H1 (cell line): ENCODE results near the gene SLC35D2. TPM values are rescaled to one million over a fixed set of nuclear protein-coding genes. Genes with fewer than 3 reads are reported as not detected.

Experiments
- CTCF ChIA-PET: fragments of 300-600 bp; sonication (Branson Sonifier 250); formaldehyde crosslinking; loops from one replicate; lab custom pipeline; 2021; ENCODE audit not compliant: partially characterized antibody; lab: Charles Lee
- POLR2A ChIA-PET: fragments of 300-600 bp; sonication (Branson Sonifier 250); formaldehyde crosslinking; loops from one replicate; lab custom pipeline; 2021; ENCODE audit warnings: inconsistent platforms; ENCODE audit not compliant: partially characterized antibody; lab: Charles Lee
- DNase-seq, 2 experiments: peaks; one replicate each; pipeline versions ENCODE4 v3.0.0 to v3.0.0-alpha.2; 2010 to 2022; ENCODE audit warnings: low spot score in 2 of 2, low read depth in 1 of 2, mixed read lengths in 1 of 2
- FAIRE-seq: peaks from 2 replicates; lab custom pipeline; 2011; peaks lifted over from hg19 to GRCh38; lab: Jason Lieb, UNC
- H2AFZ ChIP-seq: 2 replicates; pipeline ENCODE4 v1.8.1; 2012; ENCODE audit warnings: low read length, inconsistent platforms
- H2AK5ac ChIP-seq: 2 replicates; pipeline ENCODE4 v1.6.1; 2013; ENCODE audit warnings: low read depth, low read length
- H2BK120ac ChIP-seq: replicated peaks from 2 replicates; pipeline ENCODE3; 2013; ENCODE audit warnings: low read depth, low read length, inconsistent platforms
- H2BK12ac ChIP-seq: 2 replicates; pipeline ENCODE4 v1.6.1; 2013; ENCODE audit warnings: low read depth, low read length
- H2BK15ac ChIP-seq: 2 replicates; pipeline ENCODE4 v1.6.1; 2013; ENCODE audit warnings: low read length
- H2BK20ac ChIP-seq: 2 replicates; pipeline ENCODE4 v1.6.1; 2013; ENCODE audit warnings: low read length
- H2BK5ac ChIP-seq: 2 replicates; pipeline ENCODE4 v1.6.1; 2013; ENCODE audit warnings: low read depth, low read length
- H3K14ac ChIP-seq: 2 replicates; pipeline ENCODE4 v1.6.1; 2013; ENCODE audit warnings: inconsistent platforms; ENCODE audit not compliant: insufficient read length
- H3K18ac ChIP-seq: 2 replicates; pipeline ENCODE4 v1.6.1; 2013; ENCODE audit warnings: low read length; ENCODE audit errors: extremely low read depth
- H3K23ac ChIP-seq: 2 replicates; pipeline ENCODE4 v1.6.1; 2013; ENCODE audit warnings: inconsistent platforms; ENCODE audit not compliant: insufficient read length
- H3K23me2 ChIP-seq: 2 replicates; pipeline ENCODE4 v1.6.1; 2013; ENCODE audit warnings: low read depth, low read length
- H3K27ac ChIP-seq: 2 replicates; pipeline ENCODE4 v1.6.1; 2011; ENCODE audit warnings: low read depth, low read length, inconsistent platforms
- H3K27me3 ChIP-seq, 4 experiments: replicated peaks in 1 of 4; 1 replicate in 1 of 4; 2 replicates in 3 of 4; pipeline versions ENCODE4 v1.6.1 to v1.8.1; 2011 to 2013; ENCODE audit warnings: low read length in 3 of 4, mild to moderate bottlenecking in 3 of 4, inconsistent platforms in 2 of 4, mixed read lengths in 2 of 4, moderate library complexity in 1 of 4; ENCODE audit not compliant: control insufficient read depth in 3 of 4, insufficient read depth in 3 of 4; ENCODE audit errors: extremely low read depth in 1 of 4
- H3K36me3 ChIP-seq, 4 experiments: 2 replicates each; pipeline versions ENCODE4 v1.6.1 to v1.8.1; 2011 to 2013; ENCODE audit warnings: mild to moderate bottlenecking in 4 of 4, low read length in 3 of 4, moderate library complexity in 2 of 4, control low read depth in 1 of 4, inconsistent platforms in 1 of 4; ENCODE audit not compliant: insufficient read depth in 4 of 4, control insufficient read depth in 2 of 4
- H3K4ac ChIP-seq: replicated peaks from 2 replicates; pipeline ENCODE3; 2013; ENCODE audit warnings: low read length, low read depth, mixed read lengths, inconsistent platforms; ENCODE audit not compliant: insufficient read length
- H3K4me1 ChIP-seq, 4 experiments: replicated peaks in 1 of 4; 1 replicate in 1 of 4; 2 replicates in 3 of 4; pipeline versions ENCODE4 v1.6.1 to v1.8.1; 2011 to 2013; ENCODE audit warnings: low read length in 3 of 4, inconsistent platforms in 2 of 4, mixed read lengths in 1 of 4; ENCODE audit not compliant: insufficient read depth in 4 of 4, control insufficient read depth in 3 of 4
- H3K4me2 ChIP-seq, 2 experiments: 2 replicates each; pipeline versions ENCODE4 v1.6.1 to v1.8.1; 2011 to 2013; ENCODE audit warnings: low read depth in 2 of 2, low read length in 2 of 2, control low read depth in 1 of 2, inconsistent platforms in 1 of 2, mild to moderate bottlenecking in 1 of 2; ENCODE audit not compliant: insufficient read depth in 1 of 2
- H3K4me3 ChIP-seq, 4 experiments: fragments of 200-600, 300-600 bp in 1 of 4; sonication (generic), shearing (Covaris generic), sonication (Bioruptor Twin) in 1 of 4; 2 replicates each; pipeline versions ENCODE4 v1.5.1 to v1.8.1; 2011 to 2016; ENCODE audit warnings: low read length in 4 of 4, low read depth in 3 of 4, control low read depth in 2 of 4, inconsistent platforms in 2 of 4, mild to moderate bottlenecking in 2 of 4, mixed read lengths in 1 of 4, moderate library complexity in 1 of 4; ENCODE audit not compliant: insufficient read depth in 2 of 4; ENCODE audit errors: extremely low read depth in 1 of 4
- H3K56ac ChIP-seq: replicated peaks from 2 replicates; pipeline ENCODE3; 2013; ENCODE audit warnings: low read depth, mild to moderate bottlenecking, mixed read lengths, low read length, inconsistent platforms; ENCODE audit not compliant: insufficient read length
- H3K79me1 ChIP-seq: 2 replicates; pipeline ENCODE4 v1.6.1; 2013; ENCODE audit warnings: low read depth, low read length, control low read depth
- H3K79me2 ChIP-seq, 2 experiments: 2 replicates each; pipeline versions ENCODE4 v1.6.1 to v1.8.1; 2012 to 2013; ENCODE audit warnings: low read length in 2 of 2, mild to moderate bottlenecking in 2 of 2, inconsistent platforms in 1 of 2; ENCODE audit not compliant: insufficient read depth in 2 of 2, control insufficient read depth in 1 of 2
- H3K9ac ChIP-seq, 4 experiments: replicated peaks in 1 of 4; 1 replicate in 1 of 4; 2 replicates in 3 of 4; pipeline versions ENCODE4 v1.6.1 to v1.8.1; 2011 to 2013; ENCODE audit warnings: low read depth in 3 of 4, low read length in 3 of 4, control low read depth in 2 of 4, mild to moderate bottlenecking in 2 of 4, moderate library complexity in 2 of 4, inconsistent platforms in 1 of 4; ENCODE audit errors: extremely low read depth in 1 of 4
- H3K9me3 ChIP-seq, 2 experiments: 2 replicates each; pipeline versions ENCODE4 v1.6.1 to v1.8.1; 2012 to 2013; ENCODE audit warnings: mild to moderate bottlenecking in 2 of 2, moderate library complexity in 2 of 2, control low read depth in 1 of 2, inconsistent platforms in 1 of 2, low read depth in 1 of 2, low read length in 1 of 2, mixed read lengths in 1 of 2; ENCODE audit not compliant: insufficient read depth in 2 of 2
- H4K20me1 ChIP-seq, 2 experiments: replicated peaks in 1 of 2; 2 replicates each; pipeline versions ENCODE3 to v1.8.1; 2011 to 2013; ENCODE audit warnings: inconsistent platforms in 2 of 2, low read length in 2 of 2, mild to moderate bottlenecking in 1 of 2; ENCODE audit not compliant: insufficient read depth in 2 of 2, control insufficient read depth in 1 of 2
- H4K5ac ChIP-seq: 2 replicates; pipeline ENCODE4 v1.6.1; 2013; ENCODE audit warnings: low read length, low read depth, mixed read lengths, inconsistent platforms; ENCODE audit not compliant: insufficient read length
- H4K8ac ChIP-seq: 2 replicates; pipeline ENCODE4 v1.8.0; 2013; ENCODE audit warnings: mild to moderate bottlenecking, moderate library complexity, low read length, inconsistent platforms; ENCODE audit not compliant: insufficient read depth; ENCODE audit errors: extremely low read depth
- H4K91ac ChIP-seq: replicated peaks from 2 replicates; pipeline ENCODE3; 2013; ENCODE audit warnings: low read length, mixed read lengths, inconsistent platforms; ENCODE audit not compliant: insufficient read length
- CBX8 ChIP-seq: fragments of 300-800, 300-1000 bp; sonication (generic); IDR thresholded peaks from 2 replicates; pipeline ENCODE4 v1.7.1; 2016; ENCODE audit warnings: low read depth, low read length, borderline replicate concordance
- CEBPB ChIP-seq: IDR thresholded peaks from 2 replicates; pipeline ENCODE4 v1.6.1; 2012; ENCODE audit warnings: low read depth, low read length
- KDM4A ChIP-seq: IDR thresholded peaks from one replicate; pipeline ENCODE4 v1.7.1; 2012; ENCODE audit warnings: low read depth, mild to moderate bottlenecking, moderate library complexity, low read length, inconsistent platforms; ENCODE audit not compliant: severe bottlenecking
- SIRT6 ChIP-seq: IDR thresholded peaks from one replicate; pipeline ENCODE4 v1.7.1; 2012; ENCODE audit warnings: low read length, inconsistent platforms
- SIX5 ChIP-seq: IDR thresholded peaks from 2 replicates; pipeline ENCODE4 v1.6.1; 2011; ENCODE audit warnings: mild to moderate bottlenecking, low read depth, low read length
- SP2 ChIP-seq: IDR thresholded peaks from 2 replicates; pipeline ENCODE4 v1.6.1; 2012; ENCODE audit warnings: mild to moderate bottlenecking, low read length, inconsistent platforms
- TAF7 ChIP-seq: optimal IDR thresholded peaks from 2 replicates; pipeline ENCODE3; 2011; ENCODE audit warnings: low read depth, mild to moderate bottlenecking, inconsistent platforms, low read length, moderate library complexity, borderline replicate concordance
- WGBS, 2 experiments: shearing (Covaris generic) in 1 of 2; methylation state at CpG; one replicate each; pipeline versions ENCODE4 v1.1.6 to v1.1.7; 2013 to 2015; ENCODE audit warnings: low lambda C conversion rate in 2 of 2, mixed read lengths in 2 of 2, inconsistent platforms in 1 of 2, low coverage in 1 of 2, missing lambda C conversion rate in 1 of 2; ENCODE audit not compliant: insufficient replicate concordance in 2 of 2, insufficient coverage in 1 of 2, insufficient read length in 1 of 2; ENCODE audit errors: extremely low coverage in 1 of 2, missing lambda C conversion rate in 1 of 2; 5-methylcytosine and 5-hydroxymethylcytosine counted together
- polyA plus RNA-seq, 7 experiments: library from polyadenylated mRNA; depleted of rRNA in 3 of 7; stranded (reverse) in 5 of 7; unstranded in 2 of 7; fragments of >200 nt in 5 of 7; fragments of 200-250 nt in 2 of 7; gene quantifications; 1 replicate in 5 of 7; 2 replicates in 1 of 7; 4 replicates in 1 of 7; pipeline versions ENCODE4 v1.2.1 to v1.2.3, GENCODE V29; 2011 to 2013; ENCODE audit warnings: missing spikeins in 2 of 7, mixed read lengths in 2 of 7
- total RNA-seq: library from RNA; stranded (reverse); fragmentation: NEBNext Ultra II Directional; extraction: Animal tissue kit (Norgen Biotek cat#: 25700); gene quantifications from 2 replicates; pipeline ENCODE4 v1.2.1, GENCODE V29; 2021
- TF ChIP-seq, protein P1 (sequence below), 3 experiments: IDR thresholded peaks; 1 replicate in 2 of 3; 2 replicates in 1 of 3; pipeline versions ENCODE4 v1.5.1 to v1.6.1; 2011; ENCODE audit warnings: low read length in 3 of 3, mild to moderate bottlenecking in 3 of 3, inconsistent platforms in 2 of 3, low read depth in 1 of 3, moderate library complexity in 1 of 3; ENCODE audit not compliant: insufficient read depth in 1 of 3; ENCODE audit errors: control extremely low read depth in 1 of 3

Gene SLC35D2
- total and polyA plus RNA-seq, 2 of the 8 experiments (the other 6 are each of a cell fraction or from before 2014, with no cell fraction given), result 9.6 to 11.5 TPM

DNA sequence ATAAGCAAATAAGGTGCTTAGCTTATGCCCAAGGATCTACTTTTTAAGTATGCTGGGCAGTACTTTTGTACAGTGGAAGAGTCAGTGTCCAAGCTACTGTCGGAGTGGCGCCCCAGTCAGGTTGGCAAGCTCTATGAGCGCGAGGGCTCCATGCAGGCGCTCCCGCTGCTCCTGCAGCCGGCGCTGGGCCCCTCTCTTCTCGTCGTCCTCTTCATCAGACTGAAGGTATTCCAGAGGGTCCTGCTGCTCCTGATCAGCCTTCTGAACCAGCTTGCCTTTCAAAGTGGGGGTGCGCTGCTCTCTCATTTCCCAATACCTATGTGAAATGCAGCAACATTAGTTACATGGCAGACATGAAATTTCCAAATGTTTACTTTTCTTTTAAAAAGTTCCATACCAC lies 4.6 kb upstream of the SLC35D2 start:
- Histone ChIP-seq H3K9ac (no peak overlapping the region), H3K36me3 (peaks cover 9 to 62% (median 36%) of the 10 kb centered on the region in 4 experiments), H4K8ac (no peak overlapping the region; the same call in 1 of the 2 replicates), H3K27ac (no peak overlapping the region), H4K91ac (no peak overlapping the region), H3K4me2 (no peak overlapping the region), H3K9me3 (no peaks in the 10 kb centered on the region), H2AK5ac (no peak overlapping the region), H3K27me3 (no peaks in the 10 kb centered on the region), H3K4ac (no peak overlapping the region), H3K23me2 (peaks cover under 1% of the 10 kb centered on the region; the same call in 1 of the 2 replicates), H2BK12ac (no peak overlapping the region), H4K20me1 (peaks cover 0 to 1% of the 10 kb centered on the region in 2 experiments), H3K23ac (no peak overlapping the region), H2BK15ac (no peak overlapping the region), H3K4me1 (no peaks in the 10 kb centered on the region), H3K4me3 (no peak overlapping the region), H2AFZ (no peak overlapping the region), H2BK5ac (no peak overlapping the region), H3K79me2 (no peaks in the 10 kb centered on the region), H3K14ac (no peak overlapping the region), H3K79me1 (no peaks in the 10 kb centered on the region), H2BK120ac (no peak overlapping the region), H3K56ac (no peak overlapping the region), H2BK20ac (no peak overlapping the region), H4K5ac (no peak overlapping the region), H3K18ac (no peak overlapping the region)
- TF ChIP-seq CBX8 (no peak), SIRT6 (no peak), CEBPB (no peak), SP2 (no peak), KDM4A (no peak), TAF7 (no peak), SIX5 (no peak)
- TF ChIP-seq, protein P1, sequence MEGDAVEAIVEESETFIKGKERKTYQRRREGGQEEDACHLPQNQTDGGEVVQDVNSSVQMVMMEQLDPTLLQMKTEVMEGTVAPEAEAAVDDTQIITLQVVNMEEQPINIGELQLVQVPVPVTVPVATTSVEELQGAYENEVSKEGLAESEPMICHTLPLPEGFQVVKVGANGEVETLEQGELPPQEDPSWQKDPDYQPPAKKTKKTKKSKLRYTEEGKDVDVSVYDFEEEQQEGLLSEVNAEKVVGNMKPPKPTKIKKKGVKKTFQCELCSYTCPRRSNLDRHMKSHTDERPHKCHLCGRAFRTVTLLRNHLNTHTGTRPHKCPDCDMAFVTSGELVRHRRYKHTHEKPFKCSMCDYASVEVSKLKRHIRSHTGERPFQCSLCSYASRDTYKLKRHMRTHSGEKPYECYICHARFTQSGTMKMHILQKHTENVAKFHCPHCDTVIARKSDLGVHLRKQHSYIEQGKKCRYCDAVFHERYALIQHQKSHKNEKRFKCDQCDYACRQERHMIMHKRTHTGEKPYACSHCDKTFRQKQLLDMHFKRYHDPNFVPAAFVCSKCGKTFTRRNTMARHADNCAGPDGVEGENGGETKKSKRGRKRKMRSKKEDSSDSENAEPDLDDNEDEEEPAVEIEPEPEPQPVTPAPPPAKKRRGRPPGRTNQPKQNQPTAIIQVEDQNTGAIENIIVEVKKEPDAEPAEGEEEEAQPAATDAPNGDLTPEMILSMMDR (IDR thresholded peaks at IDR 0.05; ENCODE audit: control extremely low read depth in 1 of 3, insufficient read depth in 1 of 3, low read depth in 1 of 3, low read length in 3 of 3), result no peak
- DNase-seq (no peak), FAIRE-seq (no peak)
- 95% methylated on average over 11 of the region's 11 CpGs; no CpG with 5 or more reads in 1 of the 2 experiments for WGBS, 2 experiments
- POLR2A ChIA-PET, result no interaction called here
- CTCF ChIA-PET, result interaction anchor here (1.3 kb wide), 1 partner anchor 60 kb away, joined by 3 read pairs; no protein-coding TSS in a partner anchor
